Aorta (tissue), 5 donors: ENCODE results near the gene PRKAG2. TPM values are rescaled to one million over a fixed set of nuclear protein-coding genes. Genes with fewer than 3 reads are reported as not detected.
"Not testable (repeated sequence)": the region's sequence is repeated elsewhere in the genome, so short reads cannot be mapped to it uniquely, and the experiment has no call there.

Source experiments
- ATAC-seq: fragments of 200-7000 bp; cut with Tn5 transposase; one replicate; pipeline ENCODE4 v1.9.1; 2022; ENCODE audit warnings: moderate library complexity; ENCODE audit not compliant: low FRiP score
- DNase-seq, 2 donors: peaks; one replicate each; pipeline ENCODE4 v3.0.0-alpha.2; 2020
- H3K27ac ChIP-seq, 2 donors: one replicate each; pipeline ENCODE4 v1.5.1; 2013; ENCODE audit warnings: low read length in 2 of 2, mild to moderate bottlenecking in 2 of 2, moderate library complexity in 2 of 2, control low read depth in 1 of 2, inconsistent platforms in 1 of 2, low read depth in 1 of 2
- H3K27me3 ChIP-seq, 2 donors: one replicate each; pipeline ENCODE4 v1.6.1; 2013; ENCODE audit warnings: control low read depth in 1 of 2, low read length in 1 of 2, mild to moderate bottlenecking in 1 of 2, moderate library complexity in 1 of 2; ENCODE audit not compliant: insufficient read depth in 2 of 2, control insufficient read depth in 1 of 2
- H3K36me3 ChIP-seq, 2 donors: one replicate each; pipeline ENCODE4 v1.6.1; 2013; ENCODE audit warnings: control low read depth in 1 of 2, low read length in 1 of 2, mild to moderate bottlenecking in 1 of 2; ENCODE audit not compliant: insufficient read depth in 2 of 2, control insufficient read depth in 1 of 2
- H3K4me1 ChIP-seq, 2 donors: one replicate each; pipeline ENCODE4 v1.6.1; 2013; ENCODE audit warnings: low read length in 2 of 2, control low read depth in 1 of 2, mild to moderate bottlenecking in 1 of 2, moderate library complexity in 1 of 2; ENCODE audit not compliant: insufficient read depth in 2 of 2, control insufficient read depth in 1 of 2
- H3K4me3 ChIP-seq, 2 donors: one replicate each; pipeline ENCODE4 v1.5.1; 2013; ENCODE audit warnings: low read length in 2 of 2, control low read depth in 1 of 2, mild to moderate bottlenecking in 1 of 2
- H3K9me3 ChIP-seq: one replicate; pipeline ENCODE4 v1.6.1; 2013; ENCODE audit warnings: mild to moderate bottlenecking, low read length; ENCODE audit not compliant: control insufficient read depth
- WGBS, 2 donors: extraction: QIAGEN DNeasy Blood & Tissue Kit; methylation state at CpG; one replicate each; pipeline ENCODE4 v1.1.7; 2013; 5-methylcytosine and 5-hydroxymethylcytosine counted together
- intact Hi-C, 2 donors: fragments of 100-400 bp; cut with DNase I; formaldehyde crosslinking; loops; one replicate each; pipeline versions ENCODE4 v1.14.2 to v1.15.0; 2022
- polyA plus RNA-seq, 2 donors: library from polyadenylated mRNA; stranded (reverse); fragments of 200-250 nt; gene quantifications; one replicate each; pipeline ENCODE4 v1.2.3, GENCODE V29; 2013
- total RNA-seq, 2 donors: library from RNA; stranded (reverse); fragmentation: NEBNext Ultra II Directional; extraction: Animal tissue kit (Norgen Biotek cat#: 25700); gene quantifications; one replicate each; pipeline ENCODE4 v1.2.1, GENCODE V29; 2021
- donor health status: healthy with polysubstance abuse.
- donor health status: Bipolar disorder and iron deficiency.
- donor health status: DM: no; HTN: no; CAD: no.
- donor health status: DM: no; HTN: no; CAD: no.
- donor health status: DM: yes; HTN: yes; CAD: no.

Gene PRKAG2
- total and polyA plus RNA-seq, 4 donors, result 34.0 to 69.9 (median 52.6) TPM

- intact Hi-C loops, result loop anchor here (5.0 to 10.0 kb wide), 3 partner anchors 55 to 237 kb away; no protein-coding TSS in a partner anchor
- peak; percentile 99 for DNase-seq
- Histone ChIP-seq H3K36me3 (no peaks in the 10 kb centered on the region), H3K4me3 (peak within 1 kb of the TSS; percentile 87 to 99), H3K27ac (peak within 1 kb of the TSS; percentile 97 to 99), H3K4me1 (peaks cover 0 to 3% of the 10 kb centered on the region in 2 donors), H3K9me3 (no peaks in the 10 kb centered on the region), H3K27me3 (no peaks in the 10 kb centered on the region)
- WGBS, 2 donors, result 0 to 1% methylated on average over 56 to 58 of the region's 66 CpGs
- peak; percentile 95 for ATAC-seq
These were observed 357.0 kb downstream of the PRKAG2 start, which contains the start of gene RHEB for GRCh38 chr7:151519765-151520418. Gene RHEB (minus strand): TSS chr7:151519895. CDS start chr7:151519511, 384 bp downstream.

GRCh38 chr7:151518947-151519764, 357.8 kb downstream of the PRKAG2 start:
- H3K4me1 ChIP-seq, H3K36me3 ChIP-seq, H3K27me3 ChIP-seq, H3K9me3 ChIP-seq: not testable (repeated sequence)
- DNase-seq, result peak; percentile 69 to 88
- intact Hi-C loops, result loop anchor here (5.0 to 10.0 kb wide), 3 partner anchors 54 to 238 kb away; no protein-coding TSS in a partner anchor
- Histone ChIP-seq H3K27ac (peak overlapping the region; percentile 97 to 99), H3K4me3 (peak overlapping the region; percentile 87 to 99)
- 0 to 1% methylated on average over 50 to 115 of the region's 118 CpGs for WGBS, 2 donors
- peak; percentile 94 for ATAC-seq

GRCh38 chr7:151518105-151518946, 358.6 kb downstream of the PRKAG2 start:
- H3K27ac ChIP-seq, result peak overlapping the region in 1 of 2 donors; percentile 99
- no peaks in the 10 kb centered on the region for H3K27me3 ChIP-seq
- 1 to 2% methylated on average over 36 of the region's 36 CpGs for WGBS, 2 donors
- intact Hi-C loops, result loop anchor here (5.0 to 10.0 kb wide), 3 partner anchors 54 to 239 kb away; no protein-coding TSS in a partner anchor
- H3K36me3 ChIP-seq, result no peaks in the 10 kb centered on the region
- ATAC-seq (no peak), DNase-seq (peak in 1 of 2 donors; percentile 60)
- H3K4me3 ChIP-seq, result peak overlapping the region; percentile 87 to 99
- no peaks in the 10 kb centered on the region for H3K9me3 ChIP-seq
- H3K4me1 ChIP-seq, result peaks cover 0 to 3% of the 10 kb centered on the region in 2 donors

GRCh38 chr7:151517601-151518104, 359.3 kb downstream of the PRKAG2 start:
- Histone ChIP-seq H3K27me3 (no peaks in the 10 kb centered on the region), H3K9me3 (no peaks in the 10 kb centered on the region), H3K27ac (no peak overlapping the region), H3K4me1 (peaks cover 0 to 3% of the 10 kb centered on the region in 2 donors), H3K4me3 (peak overlapping the region; percentile 87 to 99), H3K36me3 (no peaks in the 10 kb centered on the region)
- intact Hi-C loops, result loop anchor here (5.0 to 10.0 kb wide), 3 partner anchors 53 to 240 kb away; no protein-coding TSS in a partner anchor
- ATAC-seq, result no peak
- no peak for DNase-seq
- WGBS, 2 donors, result 47 to 63% methylated on average over 7 of the region's 7 CpGs

- no peak for DNase-seq
- no peaks in the 10 kb centered on the region for H3K36me3 ChIP-seq
- no peaks in the 10 kb centered on the region for H3K27me3 ChIP-seq
- intact Hi-C loops, result loop anchor here (5.0 to 10.0 kb wide), 3 partner anchors 50 to 242 kb away; no protein-coding TSS in a partner anchor
- H3K27ac ChIP-seq, result no peak overlapping the region
- H3K4me3 ChIP-seq, result no peak overlapping the region
- peaks cover 5% of the 10 kb centered on the region in 2 donors for H3K4me1 ChIP-seq
- H3K9me3 ChIP-seq, result no peaks in the 10 kb centered on the region
- no peak for ATAC-seq
These were observed 361.7 kb downstream of the PRKAG2 start for GRCh38 chr7:151515276-151515565.

- ATAC-seq (no peak), DNase-seq (no peak)
- H3K9me3 ChIP-seq, result no peaks in the 10 kb centered on the region
- H3K4me3 ChIP-seq, result no peak overlapping the region
- H3K27me3 ChIP-seq, result no peaks in the 10 kb centered on the region
- intact Hi-C loops, result loop anchor here (5.0 to 10.0 kb wide), 3 partner anchors 50 to 243 kb away; no protein-coding TSS in a partner anchor
- 93 to 94% methylated on average over 6 of the region's 6 CpGs for WGBS, 2 donors
- no peaks in the 10 kb centered on the region for H3K36me3 ChIP-seq
- peaks cover 5 to 9% of the 10 kb centered on the region in 2 donors for H3K4me1 ChIP-seq
- H3K27ac ChIP-seq, result no peak overlapping the region
These were observed 362.2 kb downstream of the PRKAG2 start for GRCh38 chr7:151514461-151515275.

GRCh38 chr7:151513133-151513532, 363.8 kb downstream of the PRKAG2 start:
- no peak for ATAC-seq
- no peak overlapping the region for H3K4me3 ChIP-seq
- no peaks in the 10 kb centered on the region for H3K9me3 ChIP-seq
- no peak overlapping the region for H3K27ac ChIP-seq
- intact Hi-C loops, result loop anchor here in 1 of 2 donors (10.0 kb wide), 1 partner anchor 48 kb away; no protein-coding TSS in a partner anchor
- H3K36me3 ChIP-seq, result no peaks in the 10 kb centered on the region
- H3K4me1 ChIP-seq, result peaks cover 5 to 14% of the 10 kb centered on the region in 2 donors
- no peak for DNase-seq
- no peaks in the 10 kb centered on the region for H3K27me3 ChIP-seq
- 93 to 96% methylated on average over 1 of the region's 1 CpG for WGBS, 2 donors
